Amniotic stem cell (primary cell): ENCODE results near the gene CLK1.
"Not testable (repeated sequence)": the region's sequence is repeated elsewhere in the genome, so short reads cannot be mapped to it uniquely, and the experiment has no call there.

Experiments used
- DNase-seq: peaks from one replicate; lab custom pipeline; 2025; lab: John Stamatoyannopoulos, UW

Gene CLK1

DNA sequence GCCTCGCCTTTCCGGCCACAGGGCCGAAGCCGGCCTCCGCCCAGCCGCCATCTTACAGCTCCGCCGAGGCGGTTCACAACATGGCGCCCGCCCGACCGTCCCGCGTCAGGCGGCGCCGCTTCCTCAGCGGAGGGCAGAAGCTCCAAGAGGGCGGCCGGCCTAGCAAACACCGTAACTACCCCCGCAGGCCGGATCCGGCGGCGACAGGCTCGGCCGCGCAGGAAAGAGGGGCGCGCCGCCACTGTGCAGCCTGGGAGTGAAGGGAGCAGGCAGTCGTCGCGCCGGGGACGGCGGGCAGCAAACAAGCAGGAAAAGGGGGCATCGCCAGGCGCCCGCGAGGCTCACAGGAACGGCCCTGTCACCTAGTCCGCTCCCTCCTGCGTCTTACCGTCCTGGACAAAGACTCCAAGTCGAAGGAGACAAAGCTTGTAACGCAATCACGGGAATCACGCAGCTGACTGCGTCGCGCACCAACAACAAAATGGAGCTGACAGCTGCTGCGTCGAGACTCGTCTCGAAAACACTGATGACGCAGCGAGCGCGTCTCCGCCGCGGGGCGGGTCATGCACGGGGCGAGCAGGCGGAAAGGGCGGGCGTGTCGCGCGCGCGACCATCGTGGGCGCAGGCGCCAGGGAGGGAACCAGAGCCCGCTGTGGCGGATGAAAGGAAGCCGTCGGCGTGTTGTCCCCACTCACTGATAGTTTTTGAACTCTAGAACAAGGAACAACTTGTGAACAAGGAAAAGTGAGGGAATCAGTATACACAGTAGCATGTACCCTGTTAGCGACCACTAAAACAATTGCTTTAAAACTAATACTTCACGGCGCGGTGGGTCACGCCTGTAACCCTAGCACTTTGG is at the start of gene CLK1:
TSS of gene CLK1 (minus strand) at position 483 of the 859 bp plus-strand sequence. CDS start 2,796 bp downstream, outside the sequence.
- peak; percentile 70 for DNase-seq

GRCh38 chr2:200913654-200914053 is 49.2 kb upstream of the CLK1 start:
- peak; percentile 18 for DNase-seq

GRCh38 chr2:200909958-200910357 is 45.5 kb upstream of the CLK1 start:
- no peak for DNase-seq

DNA sequence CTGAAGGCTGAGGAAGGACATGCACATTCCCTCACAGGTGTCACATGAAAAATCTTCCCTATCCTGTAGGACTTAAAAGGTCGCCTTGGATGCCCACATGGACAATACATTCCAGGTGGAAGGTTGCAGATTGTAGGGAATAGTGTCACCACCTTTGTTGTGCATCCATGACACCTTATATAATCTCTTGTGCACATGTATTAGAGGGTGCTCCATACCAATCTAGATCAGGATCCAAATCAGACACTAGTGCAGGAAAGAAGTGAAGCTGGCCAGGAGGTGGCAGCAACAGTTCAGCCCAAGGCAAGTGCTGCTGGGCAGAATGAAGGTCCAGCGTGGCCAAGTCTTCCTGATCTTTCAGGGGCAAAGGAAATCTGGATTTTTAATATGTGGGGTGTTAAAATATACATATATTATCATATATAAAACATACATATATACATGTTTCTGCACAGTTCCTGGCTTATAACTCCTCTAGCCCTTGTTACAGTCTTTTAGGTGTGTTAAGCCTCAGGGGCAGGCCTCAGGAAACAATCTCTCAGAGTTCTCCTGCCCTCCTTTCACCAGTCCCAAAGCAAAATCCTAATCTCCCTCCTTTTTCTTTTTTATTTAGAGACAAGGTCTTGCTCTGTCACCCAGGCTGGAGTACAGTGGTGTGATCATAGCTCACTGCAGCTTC is 41.3 kb upstream of the CLK1 start:
- DNase-seq: peak; percentile 19

DNA sequence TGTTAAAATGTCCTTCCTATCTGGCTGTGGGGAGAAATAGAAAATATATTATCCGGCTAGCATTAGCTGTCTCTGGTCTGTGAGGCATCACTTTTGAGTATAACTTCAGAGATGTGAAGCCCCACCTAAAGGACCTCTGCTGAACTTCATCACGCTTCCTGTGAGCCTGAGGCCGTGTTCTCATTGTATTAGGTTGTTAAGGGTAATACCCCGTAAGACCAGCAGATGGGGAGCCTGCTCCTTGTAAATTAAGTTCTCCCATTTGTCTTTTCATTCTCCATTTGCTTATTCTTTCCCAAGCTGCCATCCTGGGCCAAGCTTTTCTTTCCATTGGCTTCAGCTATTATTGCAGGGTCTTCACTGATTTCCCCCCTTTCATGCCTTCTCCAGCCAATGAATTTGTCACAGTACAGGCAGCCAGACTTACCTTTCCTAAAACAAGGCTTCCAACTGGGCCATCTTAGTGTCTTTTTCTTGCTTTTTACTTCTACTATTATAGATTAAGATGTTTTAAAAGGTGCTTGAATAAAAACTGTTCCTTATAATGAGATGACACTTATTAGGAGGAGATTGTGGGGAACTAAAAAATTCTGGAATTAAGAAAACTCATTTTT is 37.1 kb upstream of the CLK1 start:
- DNase-seq: peak; percentile 86

DNA sequence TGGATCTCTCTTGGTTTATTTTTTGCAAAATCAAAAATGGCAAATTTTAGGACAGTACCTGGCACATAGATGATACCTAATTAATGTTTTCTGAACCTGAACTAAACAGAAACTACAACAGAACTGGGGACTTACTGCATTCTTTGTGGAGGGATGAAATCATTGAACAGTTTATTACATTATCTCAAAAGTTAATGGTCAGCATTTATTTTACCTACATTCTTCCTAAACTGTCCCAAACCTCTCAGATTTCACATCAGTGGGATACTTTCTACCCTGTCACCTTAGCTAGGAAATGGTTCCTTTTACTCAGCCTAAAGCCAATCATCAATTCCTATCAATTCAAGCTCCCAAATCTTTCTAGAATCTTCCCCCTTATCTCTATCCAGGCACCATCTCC is 35.0 kb upstream of the CLK1 start:
- DNase-seq: no peak

DNA sequence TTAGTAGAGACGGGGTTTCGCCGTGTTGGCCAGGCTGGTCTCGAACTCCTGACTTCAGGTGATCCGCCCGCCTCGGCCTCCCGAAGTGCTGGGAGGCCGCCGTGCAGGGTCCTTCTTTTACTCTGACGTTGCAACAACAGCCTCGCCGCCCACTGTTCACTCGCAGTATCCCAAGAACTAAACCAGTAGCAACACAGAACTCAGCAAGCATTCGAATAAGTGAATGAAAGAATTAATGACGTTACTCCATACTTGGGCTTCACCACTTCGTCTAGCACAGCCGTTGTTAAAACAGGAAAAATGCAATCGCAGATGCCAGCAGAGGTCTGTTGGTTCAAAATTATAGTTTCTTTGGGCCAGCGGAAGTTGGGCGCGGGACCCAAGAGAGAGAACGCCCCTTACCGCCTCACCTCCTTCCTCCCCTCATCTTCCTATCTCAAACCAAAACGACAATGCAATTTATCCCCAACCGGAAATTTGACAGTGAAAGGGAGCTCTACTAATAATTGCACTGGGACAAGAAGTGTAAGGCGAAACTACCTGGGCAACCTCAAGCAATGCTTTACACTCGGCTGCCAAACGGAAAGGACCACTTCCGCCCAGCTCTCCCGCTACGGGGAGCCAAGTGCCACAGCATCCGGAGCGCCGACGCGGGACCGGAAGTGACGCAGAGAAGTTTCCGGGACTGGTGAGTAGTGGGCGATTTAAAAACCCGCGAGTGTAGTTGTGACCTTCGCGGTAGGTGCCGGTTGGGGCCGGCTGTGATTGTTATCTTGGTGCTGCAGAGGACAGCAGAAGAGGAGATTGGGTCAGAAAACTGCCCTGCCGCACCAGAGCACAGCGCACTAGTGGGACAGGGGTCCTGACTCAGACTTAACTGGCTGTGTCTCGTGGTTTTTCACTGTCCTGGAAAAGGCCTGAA is 24.5 kb upstream of the CLK1 start, which contains the start of the genes NIF3L1 and PPIL3:
TSS of gene NIF3L1 (plus strand) at position 668 of the 922 bp plus-strand sequence. CDS start 2,573 bp downstream, outside the sequence.
TSS of gene PPIL3 (minus strand) at position 374 of the 922 bp plus-strand sequence. CDS start 1,462 bp downstream, outside the sequence.
- DNase-seq: peak; percentile 97

DNA sequence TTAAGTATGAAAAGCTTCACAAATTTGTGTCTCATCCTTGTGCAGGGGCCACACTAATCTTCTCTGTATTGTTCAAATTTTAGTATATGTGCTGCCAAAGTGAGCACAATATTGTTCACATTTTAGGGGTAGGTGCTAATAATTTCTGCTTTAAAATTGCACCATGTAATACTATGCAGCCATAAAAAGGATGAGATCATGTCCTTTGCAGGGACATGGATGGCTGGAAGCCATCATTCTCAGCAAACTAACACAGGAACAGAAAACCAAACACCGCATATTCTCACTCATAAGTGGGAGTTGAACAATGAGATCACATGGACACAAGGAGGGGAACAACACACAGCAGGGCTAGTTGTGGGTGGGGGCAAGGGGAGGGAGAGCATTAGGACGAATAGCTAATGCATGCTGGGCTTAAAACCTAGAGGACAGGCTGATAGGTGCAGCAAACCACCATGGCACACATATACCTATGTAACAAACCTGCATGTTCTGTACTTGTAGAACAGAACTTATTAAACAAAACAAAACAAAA is 17.3 kb upstream of the CLK1 start:
- not testable (repeated sequence) for DNase-seq

DNA sequence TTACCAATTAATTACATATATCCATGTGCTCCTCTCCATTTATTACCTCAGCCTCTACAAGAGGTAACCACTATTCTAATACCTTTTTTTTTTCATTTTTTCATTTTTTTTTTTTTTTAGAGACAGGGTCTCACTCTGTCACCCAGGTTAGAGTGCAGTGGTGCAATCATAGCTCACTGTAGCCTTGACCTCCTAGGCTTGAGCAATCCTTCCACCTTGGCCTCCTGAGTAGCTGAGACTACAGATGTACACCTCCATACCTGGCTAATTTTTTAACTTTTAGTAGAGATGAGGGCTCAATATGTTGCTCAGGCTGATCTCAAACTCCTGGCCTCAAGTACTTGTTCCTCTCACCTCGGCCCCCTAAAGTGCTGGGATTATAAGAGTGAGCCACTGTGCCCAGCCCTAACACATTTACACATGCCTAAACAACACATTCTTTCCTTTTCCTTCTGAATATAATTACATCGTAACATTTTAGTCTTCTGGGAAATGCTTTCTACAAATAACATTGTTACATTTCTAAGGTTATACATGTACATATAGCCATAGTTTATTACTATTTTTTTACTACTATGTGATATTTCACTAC is 13.9 kb upstream of the CLK1 start:
- DNase-seq: no peak

GRCh38 chr2:200877443-200877842 is 13.0 kb upstream of the CLK1 start:
- no peak for DNase-seq

- no peak for DNase-seq
Measured at GRCh38 chr2:200873560-200873959, 9.1 kb upstream of the CLK1 start.

- no peak for DNase-seq
Measured at GRCh38 chr2:200871151-200871550, 6.7 kb upstream of the CLK1 start.

- no peak for DNase-seq
Measured at GRCh38 chr2:200869014-200869413, 4.6 kb upstream of the CLK1 start.

GRCh38 chr2:200863782-200864175 is 679 bp downstream of the CLK1 start:
- DNase-seq: no peak

GRCh38 chr2:200862532-200863000 is 1.9 kb downstream of the CLK1 start:
- peak; percentile 62 for DNase-seq

GRCh38 chr2:200861617-200862155 is 2.8 kb downstream of the CLK1 start:
- DNase-seq: no peak

GRCh38 chr2:200860092-200860795 is 4.2 kb downstream of the CLK1 start:
- no peak for DNase-seq

DNA sequence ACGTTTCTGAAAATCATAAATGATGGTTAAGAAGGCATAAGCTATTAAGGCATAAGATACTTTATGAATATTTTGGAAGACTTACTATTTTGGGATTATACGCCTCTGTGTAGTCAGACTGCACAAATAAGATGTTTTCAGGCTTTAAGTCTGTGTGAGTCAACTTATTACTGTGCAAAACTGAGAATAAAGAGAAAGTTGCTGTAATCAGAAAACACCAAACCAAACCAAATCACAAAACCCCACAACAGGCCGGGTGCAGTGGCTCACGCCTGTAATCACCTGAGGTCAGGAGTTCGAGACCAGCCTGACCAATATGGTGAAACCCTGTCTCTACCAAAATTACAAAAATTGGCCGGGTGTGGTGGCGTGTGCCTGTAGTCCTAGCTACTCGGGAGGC is 7.7 kb downstream of the CLK1 start:
- no peak for DNase-seq

- DNase-seq: no peak
Measured at GRCh38 chr2:200852605-200853004, 11.9 kb downstream of the CLK1 start.
